Left kidney (tissue), 2 donors: Measurements from ENCODE around the gene TAS2R60. TPM values are rescaled to one million over a fixed set of nuclear protein-coding genes. Genes with fewer than 3 reads are reported as not detected.
"Not testable (repeated sequence)": the region's sequence is repeated elsewhere in the genome, so short reads cannot be mapped to it uniquely, and the experiment has no call there.

ENCODE experiments used
- DNase-seq: peaks from one replicate; pipeline ENCODE4 v3.0.0-alpha.2; 2013
- polyA plus RNA-seq: library from polyadenylated mRNA; unstranded; fragments of 120-200 nt; gene quantifications from one replicate; pipeline ENCODE4 v1.2.1, GENCODE V29; 2013; ENCODE audit not compliant: insufficient read length

TAS2R60 gene
- polyA plus RNA-seq, 1 donor: not detected

GRCh38 chr7:143477501-143478150 lies 34.4 kb downstream of the TAS2R60 start, which contains the start of gene TAS2R41:
TSS of gene TAS2R41 (plus strand) at chr7:143477873. CDS start at chr7:143477873, 0 bp downstream.
- DNase-seq: no peak

- no peak for DNase-seq
These were observed 36.0 kb downstream of the TAS2R60 start for GRCh38 chr7:143479055-143479766.

- no peak for DNase-seq
These were observed 37.2 kb downstream of the TAS2R60 start for GRCh38 chr7:143480501-143480900.

GRCh38 chr7:143484119-143484518 lies 40.9 kb downstream of the TAS2R60 start:
- no peak for DNase-seq

- DNase-seq: no peak
These were observed 41.8 kb downstream of the TAS2R60 start for GRCh38 chr7:143485094-143485493.

- no peak for DNase-seq
These were observed 42.2 kb downstream of the TAS2R60 start for GRCh38 chr7:143485500-143485899.

- not testable (repeated sequence) for DNase-seq
These were observed 43.0 kb downstream of the TAS2R60 start for GRCh38 chr7:143486266-143486665.

GRCh38 chr7:143487061-143487460 lies 43.8 kb downstream of the TAS2R60 start:
- no peak for DNase-seq

- no peak for DNase-seq
These were observed 44.3 kb downstream of the TAS2R60 start for GRCh38 chr7:143487566-143487965.

- no peak for DNase-seq
These were observed 47.6 kb downstream of the TAS2R60 start for GRCh38 chr7:143490717-143491306.

GRCh38 chr7:143492043-143492471 lies 48.8 kb downstream of the TAS2R60 start:
- no peak for DNase-seq

- DNase-seq: no peak
These were observed 49.8 kb downstream of the TAS2R60 start for GRCh38 chr7:143492799-143493739.

GRCh38 chr7:143493751-143494150 lies 50.5 kb downstream of the TAS2R60 start:
- DNase-seq: no peak

Other genes with a start within 250 kb of the TAS2R60 start
- gene TAS2R40, start 221.4 kb upstream of the TAS2R60 start, polyA plus RNA-seq: not detected
- gene GSTK1, start 180.0 kb upstream of the TAS2R60 start, polyA plus RNA-seq: 199 TPM
- gene TMEM139, start 158.5 kb upstream of the TAS2R60 start, polyA plus RNA-seq: 55.7 TPM
- gene CASP2, start 155.1 kb upstream of the TAS2R60 start, polyA plus RNA-seq: 69.9 TPM
- 0.35 TPM for gene CLCN1, start 127.3 kb upstream of the TAS2R60 start, polyA plus RNA-seq
- 2.1 TPM for gene FAM131B, start 80.7 kb upstream of the TAS2R60 start, polyA plus RNA-seq
- 63.9 TPM for gene ZYX, start 62.1 kb upstream of the TAS2R60 start, polyA plus RNA-seq
- 20.2 TPM for gene EPHA1, start 34.6 kb upstream of the TAS2R60 start, polyA plus RNA-seq
- gene TAS2R41, start 34.4 kb downstream of the TAS2R60 start, polyA plus RNA-seq: not detected
- gene CTAGE15, start 128.3 kb downstream of the TAS2R60 start, polyA plus RNA-seq: 0.73 TPM
- 3.3 TPM for gene TCAF2, start 177.5 kb downstream of the TAS2R60 start, polyA plus RNA-seq